Chondrocyte (in vitro differentiated cells): ENCODE results near the gene CRHBP. TPM values are rescaled to one million over a fixed set of nuclear protein-coding genes. Genes with fewer than 3 reads are reported as not detected.

Experiments
- DNase-seq: peaks from one replicate; pipeline ENCODE4 v3.0.0; 2021; ENCODE audit warnings: mixed read lengths, low spot score
- H3K27ac Mint-ChIP-seq: one replicate; pipeline ENCODE4 v1.8.0; 2021; ENCODE audit warnings: mild to moderate bottlenecking, moderate library complexity, mixed read lengths; ENCODE audit not compliant: unreplicated experiment
- H3K27me3 Mint-ChIP-seq: 2 replicates; pipeline ENCODE4 v1.8.0; 2021; ENCODE audit warnings: low read depth, mixed read lengths
- H3K36me3 Mint-ChIP-seq: 2 replicates; pipeline ENCODE4 v1.8.0; 2021; ENCODE audit warnings: low read depth, mixed read lengths
- H3K4me1 Mint-ChIP-seq: 2 replicates; pipeline ENCODE4 v1.8.0; 2021; ENCODE audit warnings: low read depth, mild to moderate bottlenecking, mixed read lengths
- H3K4me3 Mint-ChIP-seq: one replicate; pipeline ENCODE4 v1.8.0; 2021; ENCODE audit warnings: mild to moderate bottlenecking, moderate library complexity, mixed read lengths; ENCODE audit not compliant: unreplicated experiment
- H3K9me3 Mint-ChIP-seq: 2 replicates; pipeline ENCODE4 v1.8.0; 2021; ENCODE audit warnings: low read depth, mixed read lengths
- total RNA-seq: library from RNA; stranded (reverse); gene quantifications from 3 replicates; pipeline ENCODE4 v1.2.1, GENCODE V29; 2021
- TF ChIP-seq, protein P1 (sequence below): fragments of 200-600 bp; sonication (generic); IDR thresholded peaks from 2 replicates; pipeline ENCODE4 v1.5.0; 2021; ENCODE audit warnings: antibody characterized with exemption, mild to moderate bottlenecking, moderate library complexity

The CRHBP gene
- total RNA-seq, 1 donor from 2014 or later, result 0.40 TPM

DNA sequence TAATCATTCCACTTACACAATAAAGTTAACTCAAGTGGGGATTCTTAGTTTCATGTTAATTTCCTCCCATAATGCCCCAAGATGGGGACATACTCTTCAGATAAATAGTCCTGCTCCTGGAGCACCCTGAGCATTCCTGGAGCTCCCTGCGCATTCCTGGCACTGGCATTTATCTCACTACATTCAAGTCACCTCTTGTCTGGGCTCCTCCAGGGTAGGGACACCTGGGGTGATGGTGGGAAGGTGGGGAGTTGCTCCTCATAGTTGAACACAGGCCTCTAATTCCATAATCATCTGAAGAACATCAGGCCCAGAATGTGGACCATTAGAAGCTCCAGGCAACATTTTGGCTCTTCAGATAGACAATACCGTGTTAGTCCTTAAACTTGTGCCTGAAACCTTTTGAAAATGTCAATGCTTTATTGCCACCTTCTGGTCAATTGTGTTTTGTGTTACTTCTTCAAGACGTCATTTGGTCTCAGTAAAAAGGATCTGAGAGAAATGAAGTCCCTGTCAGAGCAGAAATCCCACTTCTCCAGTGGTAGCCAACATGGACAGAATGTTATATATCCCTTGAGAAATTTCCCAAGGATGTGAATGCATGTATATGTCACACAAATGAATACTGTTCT lies 63.2 kb downstream of the CRHBP start:
- TF ChIP-seq, protein P1, sequence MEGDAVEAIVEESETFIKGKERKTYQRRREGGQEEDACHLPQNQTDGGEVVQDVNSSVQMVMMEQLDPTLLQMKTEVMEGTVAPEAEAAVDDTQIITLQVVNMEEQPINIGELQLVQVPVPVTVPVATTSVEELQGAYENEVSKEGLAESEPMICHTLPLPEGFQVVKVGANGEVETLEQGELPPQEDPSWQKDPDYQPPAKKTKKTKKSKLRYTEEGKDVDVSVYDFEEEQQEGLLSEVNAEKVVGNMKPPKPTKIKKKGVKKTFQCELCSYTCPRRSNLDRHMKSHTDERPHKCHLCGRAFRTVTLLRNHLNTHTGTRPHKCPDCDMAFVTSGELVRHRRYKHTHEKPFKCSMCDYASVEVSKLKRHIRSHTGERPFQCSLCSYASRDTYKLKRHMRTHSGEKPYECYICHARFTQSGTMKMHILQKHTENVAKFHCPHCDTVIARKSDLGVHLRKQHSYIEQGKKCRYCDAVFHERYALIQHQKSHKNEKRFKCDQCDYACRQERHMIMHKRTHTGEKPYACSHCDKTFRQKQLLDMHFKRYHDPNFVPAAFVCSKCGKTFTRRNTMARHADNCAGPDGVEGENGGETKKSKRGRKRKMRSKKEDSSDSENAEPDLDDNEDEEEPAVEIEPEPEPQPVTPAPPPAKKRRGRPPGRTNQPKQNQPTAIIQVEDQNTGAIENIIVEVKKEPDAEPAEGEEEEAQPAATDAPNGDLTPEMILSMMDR, result peak; percentile 84
- no peaks in the 10 kb centered on the region for H3K9me3 Mint-ChIP-seq
- no peak overlapping the region for H3K27ac Mint-ChIP-seq
- peaks cover 7% of the 10 kb centered on the region for H3K27me3 Mint-ChIP-seq
- H3K36me3 Mint-ChIP-seq, result no peaks in the 10 kb centered on the region
- DNase-seq, result no peak
- H3K4me1 Mint-ChIP-seq, result no peaks in the 10 kb centered on the region
- no peak overlapping the region for H3K4me3 Mint-ChIP-seq

DNA sequence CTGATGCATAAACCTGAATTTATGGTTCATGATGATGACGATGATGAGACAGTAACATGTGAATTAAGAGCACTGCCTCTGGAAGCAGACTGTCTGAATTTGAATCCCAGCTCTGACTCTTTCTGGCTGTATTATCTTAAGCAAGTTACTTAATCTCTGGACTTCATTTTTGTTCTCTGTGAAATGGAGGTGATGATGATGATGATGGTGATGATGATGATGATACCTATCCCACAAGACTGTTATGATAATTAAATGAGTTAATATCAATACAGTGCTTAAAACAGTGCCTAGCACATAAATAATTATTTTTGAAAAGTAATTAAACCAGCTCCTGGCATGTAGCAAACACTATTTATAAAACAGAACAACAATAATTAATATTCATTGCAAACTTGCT lies 64.1 kb downstream of the CRHBP start:
- no peaks in the 10 kb centered on the region for H3K9me3 Mint-ChIP-seq
- TF ChIP-seq, protein P1, result no peak
- no peaks in the 10 kb centered on the region for H3K4me1 Mint-ChIP-seq
- DNase-seq, result no peak
- no peak overlapping the region for H3K27ac Mint-ChIP-seq
- no peaks in the 10 kb centered on the region for H3K36me3 Mint-ChIP-seq
- peaks cover 7% of the 10 kb centered on the region for H3K27me3 Mint-ChIP-seq
- no peak overlapping the region for H3K4me3 Mint-ChIP-seq

DNA sequence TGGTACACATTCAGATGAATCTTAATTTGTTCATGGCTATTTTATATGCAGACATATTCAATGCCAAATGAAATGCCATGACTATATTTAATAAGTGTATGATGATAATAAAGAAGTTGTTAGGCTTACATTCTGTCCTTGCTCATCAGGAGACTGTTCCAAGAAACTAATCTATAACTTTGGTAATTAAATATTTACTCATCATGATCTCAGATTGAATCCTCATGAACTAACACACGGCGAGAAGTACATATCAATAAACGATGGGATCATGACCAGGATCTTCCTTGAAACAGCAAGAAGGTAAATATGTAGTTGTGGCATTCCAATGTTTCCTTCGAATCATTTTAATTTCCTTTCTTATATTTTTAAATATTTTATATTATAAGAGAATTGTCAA lies 64.8 kb downstream of the CRHBP start:
- TF ChIP-seq, protein P1, result no peak
- no peak for DNase-seq
- no peak overlapping the region for H3K27ac Mint-ChIP-seq
- H3K4me1 Mint-ChIP-seq, result no peaks in the 10 kb centered on the region
- peaks cover 11% of the 10 kb centered on the region for H3K27me3 Mint-ChIP-seq
- no peaks in the 10 kb centered on the region for H3K9me3 Mint-ChIP-seq
- no peaks in the 10 kb centered on the region for H3K36me3 Mint-ChIP-seq
- H3K4me3 Mint-ChIP-seq, result no peak overlapping the region

Other genes with a start within 250 kb of the CRHBP start
- 126 to 176 TPM (median 128 TPM) in 3 replicates for gene F2R, start 236.9 kb upstream of the CRHBP start, total RNA-seq
- gene F2RL1, start 134.0 kb upstream of the CRHBP start, total RNA-seq, result 1.2 to 1.9 TPM (median 1.9 TPM) in 3 replicates
- not detected in 3 replicates for gene S100Z, start 103.0 kb upstream of the CRHBP start, total RNA-seq
- gene AGGF1, start 77.4 kb downstream of the CRHBP start, total RNA-seq, result 17.3 to 21.0 TPM (median 17.4 TPM) in 3 replicates
- gene ZBED3, start 134.2 kb downstream of the CRHBP start, total RNA-seq, result 10.7 to 15.8 TPM (median 14.7 TPM) in 3 replicates